Sigmoid colon (tissue), 3 donors: ENCODE measurements around the gene USP17L13.
"Not testable (repeated sequence)": the region's sequence is repeated elsewhere in the genome, so short reads cannot be mapped to it uniquely, and the experiment has no call there.

Experiments used
- POLR2A ChIP-seq, 2 donors: fragments of 450-650 bp; IDR thresholded peaks; one replicate each; pipeline ENCODE4 v1.6.1; 2016; ENCODE audit warnings: antibody characterized with exemption in 2 of 2, mild to moderate bottlenecking in 2 of 2, moderate library complexity in 2 of 2
- TF ChIP-seq, protein P1 (sequence below), 4 experiments: fragments of 450-650 bp in 3 of 4; fragments of 200-600 bp in 1 of 4; IDR thresholded peaks; one replicate each; pipeline ENCODE4 v1.5.1; 2016 to 2019; ENCODE audit warnings: antibody characterized with exemption in 4 of 4, mild to moderate bottlenecking in 3 of 4, moderate library complexity in 2 of 4

- TF ChIP-seq POLR2A (IDR thresholded peaks at IDR 0.05) = not testable (repeated sequence)
- TF ChIP-seq, protein P1, sequence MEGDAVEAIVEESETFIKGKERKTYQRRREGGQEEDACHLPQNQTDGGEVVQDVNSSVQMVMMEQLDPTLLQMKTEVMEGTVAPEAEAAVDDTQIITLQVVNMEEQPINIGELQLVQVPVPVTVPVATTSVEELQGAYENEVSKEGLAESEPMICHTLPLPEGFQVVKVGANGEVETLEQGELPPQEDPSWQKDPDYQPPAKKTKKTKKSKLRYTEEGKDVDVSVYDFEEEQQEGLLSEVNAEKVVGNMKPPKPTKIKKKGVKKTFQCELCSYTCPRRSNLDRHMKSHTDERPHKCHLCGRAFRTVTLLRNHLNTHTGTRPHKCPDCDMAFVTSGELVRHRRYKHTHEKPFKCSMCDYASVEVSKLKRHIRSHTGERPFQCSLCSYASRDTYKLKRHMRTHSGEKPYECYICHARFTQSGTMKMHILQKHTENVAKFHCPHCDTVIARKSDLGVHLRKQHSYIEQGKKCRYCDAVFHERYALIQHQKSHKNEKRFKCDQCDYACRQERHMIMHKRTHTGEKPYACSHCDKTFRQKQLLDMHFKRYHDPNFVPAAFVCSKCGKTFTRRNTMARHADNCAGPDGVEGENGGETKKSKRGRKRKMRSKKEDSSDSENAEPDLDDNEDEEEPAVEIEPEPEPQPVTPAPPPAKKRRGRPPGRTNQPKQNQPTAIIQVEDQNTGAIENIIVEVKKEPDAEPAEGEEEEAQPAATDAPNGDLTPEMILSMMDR (IDR thresholded peaks at IDR 0.05) = not testable (repeated sequence)
Observed at GRCh38 chr4:9243579-9243978, 18.9 kb downstream of the USP17L13 start, which contains the start of gene USP17L17.
